Keratinocyte (primary cell): Measurements from ENCODE around the gene LHCGR. TPM values are rescaled to one million over a fixed set of nuclear protein-coding genes. Genes with fewer than 3 reads are reported as not detected.

Source experiments
- DNase-seq: peaks from one replicate; pipeline ENCODE4 v3.0.0-alpha.2; 2011; ENCODE audit warnings: low read depth, missing footprints, low spot score
- FAIRE-seq: peaks from 2 replicates; lab custom pipeline; 2011; peaks lifted over from hg19 to GRCh38; lab: Jason Lieb, UNC
- H2AFZ ChIP-seq: 2 replicates; pipeline ENCODE4 v1.6.0; 2012; ENCODE audit warnings: low read length, control low read depth, inconsistent platforms; ENCODE audit not compliant: control insufficient read depth
- H3K27ac ChIP-seq: 2 replicates; pipeline ENCODE4 v1.5.1; 2011; ENCODE audit warnings: low read length; ENCODE audit not compliant: control insufficient read depth, insufficient read depth
- H3K27me3 ChIP-seq: 3 replicates; pipeline ENCODE4 v1.6.0; 2011; ENCODE audit warnings: low read length; ENCODE audit not compliant: control insufficient read depth, insufficient read depth; ENCODE audit errors: extremely low read depth
- H3K36me3 ChIP-seq, 2 experiments: 2 replicates in 1 of 2; 3 replicates in 1 of 2; pipeline ENCODE4 v1.5.1; 2011; ENCODE audit warnings: low read length in 2 of 2, mild to moderate bottlenecking in 1 of 2; ENCODE audit not compliant: control insufficient read depth in 2 of 2, insufficient read depth in 2 of 2; ENCODE audit errors: extremely low read depth in 1 of 2
- H3K4me1 ChIP-seq: 3 replicates; pipeline ENCODE4 v1.5.1; 2011; ENCODE audit warnings: low read length; ENCODE audit not compliant: control insufficient read depth, insufficient read depth; ENCODE audit errors: extremely low read depth
- H3K4me2 ChIP-seq: 3 replicates; pipeline ENCODE4 v1.6.0; 2011; ENCODE audit warnings: low read depth, low read length; ENCODE audit not compliant: control insufficient read depth, insufficient read depth; ENCODE audit errors: extremely low read depth
- H3K4me3 ChIP-seq, 3 experiments: fragments of 200-600 bp in 1 of 3; sonication (generic) in 1 of 3; 2 replicates in 2 of 3; 3 replicates in 1 of 3; pipeline ENCODE4 v1.5.1; 2011 to 2016; ENCODE audit warnings: low read length in 3 of 3, mild to moderate bottlenecking in 3 of 3, control low read depth in 2 of 3, inconsistent platforms in 1 of 3, low read depth in 1 of 3, mixed read lengths in 1 of 3, mixed run types in 1 of 3, moderate library complexity in 1 of 3; ENCODE audit not compliant: control insufficient read depth in 2 of 3, insufficient read depth in 2 of 3; ENCODE audit errors: extremely low read depth in 1 of 3
- H3K79me2 ChIP-seq: 2 replicates; pipeline ENCODE4 v1.6.0; 2012; ENCODE audit warnings: low read length; ENCODE audit not compliant: control insufficient read depth, insufficient read depth
- H3K9ac ChIP-seq: 3 replicates; pipeline ENCODE4 v1.6.0; 2011; ENCODE audit warnings: low read length; ENCODE audit not compliant: control insufficient read depth, insufficient read depth; ENCODE audit errors: extremely low read depth
- H3K9me1 ChIP-seq: 3 replicates; pipeline ENCODE4 v1.6.0; 2011; ENCODE audit warnings: low read length; ENCODE audit not compliant: control insufficient read depth, insufficient read depth; ENCODE audit errors: extremely low read depth
- H3K9me3 ChIP-seq: 2 replicates; pipeline ENCODE4 v1.5.1; 2012; ENCODE audit warnings: low read depth, low read length; ENCODE audit not compliant: control insufficient read depth
- H4K20me1 ChIP-seq: 3 replicates; pipeline ENCODE4 v1.6.0; 2011; ENCODE audit warnings: low read length; ENCODE audit not compliant: control insufficient read depth, insufficient read depth; ENCODE audit errors: extremely low read depth
- EZH2 ChIP-seq: IDR thresholded peaks from one replicate; pipeline ENCODE4 v1.6.1; 2012; ENCODE audit warnings: inconsistent platforms, mild to moderate bottlenecking, low read length, moderate library complexity
- dilution Hi-C: fragments of 300-500 bp; cut with MboI; formaldehyde crosslinking; loops from one replicate; pipeline ENCODE4 v1.7.0; 2020; ENCODE audit warnings: low sequenced_read_pairs; ENCODE audit not compliant: extremely low pct_ligation_motif_present
- polyA plus RNA-seq, 5 experiments: library from polyadenylated mRNA; depleted of rRNA in 3 of 5; stranded (reverse) in 3 of 5; stranded (forward) in 1 of 5; unstranded in 1 of 5; fragments of >200 nt; gene quantifications; 1 replicate in 1 of 5; 2 replicates in 3 of 5; 3 replicates in 1 of 5; pipeline versions ENCODE4 v1.2.1 to v1.2.3, GENCODE V29; 2011 to 2012; ENCODE audit warnings: missing spikeins in 2 of 5, low read depth in 1 of 5, low replicate concordance in 1 of 5
- TF ChIP-seq, protein P1 (sequence below), 3 experiments: IDR thresholded peaks in 1 of 3; conservative IDR thresholded peaks in 1 of 3; optimal IDR thresholded peaks in 1 of 3; 2 replicates in 2 of 3; 3 replicates in 1 of 3; pipeline versions ENCODE3 to v1.5.1; 2011; ENCODE audit warnings: low read length in 3 of 3, mild to moderate bottlenecking in 3 of 3, moderate library complexity in 2 of 3, control low read depth in 1 of 3, inconsistent platforms in 1 of 3; ENCODE audit not compliant: insufficient read depth in 2 of 3; ENCODE audit errors: extremely low read depth in 1 of 3

LHCGR gene
- polyA plus RNA-seq, 1 donor (not counting 4 experiments of a cell fraction or from before 2014, with no cell fraction given): not detected

DNA sequence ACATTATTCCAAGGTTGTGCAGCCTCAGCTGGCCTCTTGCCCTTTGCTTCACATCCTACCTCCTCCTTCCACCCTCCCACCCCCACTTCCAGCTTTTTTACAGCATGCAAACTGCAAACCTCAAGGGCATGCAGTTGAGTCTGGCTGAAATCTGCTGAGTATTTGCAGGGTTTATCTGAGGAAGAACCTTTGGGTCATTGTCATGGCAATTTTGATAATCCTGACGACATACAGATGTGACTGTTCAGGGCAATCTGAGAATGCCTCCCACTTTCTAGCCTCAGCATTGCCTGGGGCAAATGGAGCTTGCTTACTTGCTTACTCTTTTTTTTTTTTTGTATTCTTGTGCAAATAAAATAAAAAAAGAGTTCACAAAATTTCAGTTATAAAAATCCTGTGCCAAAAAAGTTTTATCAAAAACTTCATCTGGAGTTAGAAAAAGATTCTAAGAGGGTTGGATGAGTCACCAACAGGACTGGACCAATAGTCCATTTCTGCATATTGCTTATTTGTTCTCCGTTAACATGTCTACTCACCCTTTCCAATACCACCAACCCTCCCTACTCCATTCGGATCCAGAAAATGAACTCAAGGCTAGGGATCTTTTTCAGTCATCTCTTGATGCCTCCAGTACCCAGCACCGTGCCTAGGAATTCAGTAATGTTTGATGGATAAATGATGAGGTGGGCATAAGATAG is 23.6 kb upstream of the LHCGR start:
- TF ChIP-seq EZH2: no peak
- TF ChIP-seq, protein P1, sequence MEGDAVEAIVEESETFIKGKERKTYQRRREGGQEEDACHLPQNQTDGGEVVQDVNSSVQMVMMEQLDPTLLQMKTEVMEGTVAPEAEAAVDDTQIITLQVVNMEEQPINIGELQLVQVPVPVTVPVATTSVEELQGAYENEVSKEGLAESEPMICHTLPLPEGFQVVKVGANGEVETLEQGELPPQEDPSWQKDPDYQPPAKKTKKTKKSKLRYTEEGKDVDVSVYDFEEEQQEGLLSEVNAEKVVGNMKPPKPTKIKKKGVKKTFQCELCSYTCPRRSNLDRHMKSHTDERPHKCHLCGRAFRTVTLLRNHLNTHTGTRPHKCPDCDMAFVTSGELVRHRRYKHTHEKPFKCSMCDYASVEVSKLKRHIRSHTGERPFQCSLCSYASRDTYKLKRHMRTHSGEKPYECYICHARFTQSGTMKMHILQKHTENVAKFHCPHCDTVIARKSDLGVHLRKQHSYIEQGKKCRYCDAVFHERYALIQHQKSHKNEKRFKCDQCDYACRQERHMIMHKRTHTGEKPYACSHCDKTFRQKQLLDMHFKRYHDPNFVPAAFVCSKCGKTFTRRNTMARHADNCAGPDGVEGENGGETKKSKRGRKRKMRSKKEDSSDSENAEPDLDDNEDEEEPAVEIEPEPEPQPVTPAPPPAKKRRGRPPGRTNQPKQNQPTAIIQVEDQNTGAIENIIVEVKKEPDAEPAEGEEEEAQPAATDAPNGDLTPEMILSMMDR (optimal IDR thresholded peaks at IDR 0.05 in 1 of 3, IDR thresholded peaks at IDR 0.05 in 1 of 3, conservative IDR thresholded peaks at IDR 0.05 in 1 of 3; ENCODE audit: extremely low read depth in 1 of 3, insufficient read depth in 2 of 3, low read length in 3 of 3): no peak
- Histone ChIP-seq H3K4me1 (no peaks in the 10 kb centered on the region), H3K9me1 (no peaks in the 10 kb centered on the region), H3K4me3 (no peak overlapping the region), H3K4me2 (no peak overlapping the region), H3K36me3 (no peaks in the 10 kb centered on the region), H4K20me1 (no peaks in the 10 kb centered on the region), H3K79me2 (no peaks in the 10 kb centered on the region), H3K27me3 (no peaks in the 10 kb centered on the region), H3K9ac (no peak overlapping the region), H3K27ac (no peak overlapping the region), H3K9me3 (no peaks in the 10 kb centered on the region), H2AFZ (no peak overlapping the region)
- DNase-seq (no peak), FAIRE-seq (no peak)
- dilution Hi-C loops: no loop called here

DNA sequence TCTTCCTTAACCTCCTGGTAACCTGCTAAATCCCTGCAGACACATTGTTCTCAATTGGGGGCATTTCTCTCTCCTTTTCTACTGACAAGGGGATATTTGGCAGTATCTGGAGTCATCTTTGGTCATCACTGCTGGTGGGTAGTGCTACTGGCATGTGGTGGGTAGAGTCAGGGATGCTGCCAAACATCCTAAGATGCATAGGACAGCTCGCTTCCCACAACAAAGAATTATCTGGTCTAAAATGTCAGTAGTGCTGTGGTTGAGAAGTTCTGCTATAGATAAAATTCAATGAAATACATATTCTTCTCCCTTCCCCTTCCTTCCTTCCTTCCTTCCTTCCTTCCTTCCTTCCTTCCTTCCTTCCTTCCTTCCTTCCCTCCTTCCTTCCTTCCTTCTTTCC is 18.7 kb upstream of the LHCGR start:
- Histone ChIP-seq H3K4me2 (no peak overlapping the region), H4K20me1 (no peaks in the 10 kb centered on the region), H3K79me2 (no peaks in the 10 kb centered on the region), H2AFZ (no peak overlapping the region), H3K27ac (no peak overlapping the region), H3K27me3 (no peaks in the 10 kb centered on the region), H3K36me3 (no peaks in the 10 kb centered on the region), H3K9ac (no peak overlapping the region), H3K9me3 (no peaks in the 10 kb centered on the region), H3K4me1 (no peaks in the 10 kb centered on the region), H3K9me1 (no peaks in the 10 kb centered on the region), H3K4me3 (no peak overlapping the region)
- no peak for DNase-seq
- dilution Hi-C loops: no loop called here
- TF ChIP-seq EZH2: no peak
- TF ChIP-seq, protein P1 (optimal IDR thresholded peaks at IDR 0.05 in 1 of 3, IDR thresholded peaks at IDR 0.05 in 1 of 3, conservative IDR thresholded peaks at IDR 0.05 in 1 of 3; ENCODE audit: extremely low read depth in 1 of 3, insufficient read depth in 2 of 3, low read length in 3 of 3): no peak
- FAIRE-seq: no peak
